ENCODE data around the gene OR1J2. TPM values are rescaled to one million over a fixed set of nuclear protein-coding genes. Genes with fewer than 3 reads are reported as not detected.

OR1J2 gene
- total RNA-seq, 1 experiment from 2014 or later = not detected

DNA sequence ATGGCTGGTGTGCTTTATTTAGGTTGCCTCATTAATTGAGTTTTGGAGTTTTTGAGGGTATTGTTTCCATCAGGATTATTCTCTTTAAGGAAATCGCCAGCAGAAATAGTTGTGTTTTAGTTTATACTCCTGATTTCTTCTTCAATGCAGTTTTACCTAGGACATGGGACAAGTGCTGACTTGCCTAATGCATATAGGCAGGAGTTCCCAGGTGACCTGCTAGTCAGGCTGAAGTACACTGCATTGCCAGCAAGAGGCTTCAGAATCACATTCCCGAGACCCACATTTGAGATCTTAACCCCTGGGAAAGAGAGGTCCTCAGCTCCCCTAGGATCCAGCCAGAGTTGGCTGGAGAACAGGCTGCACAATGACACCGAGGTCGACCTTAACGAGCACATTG is 40.8 kb downstream of the OR1J2 start:
- no peak for DNase-seq (ENCODE audit: low spot score)

DNA sequence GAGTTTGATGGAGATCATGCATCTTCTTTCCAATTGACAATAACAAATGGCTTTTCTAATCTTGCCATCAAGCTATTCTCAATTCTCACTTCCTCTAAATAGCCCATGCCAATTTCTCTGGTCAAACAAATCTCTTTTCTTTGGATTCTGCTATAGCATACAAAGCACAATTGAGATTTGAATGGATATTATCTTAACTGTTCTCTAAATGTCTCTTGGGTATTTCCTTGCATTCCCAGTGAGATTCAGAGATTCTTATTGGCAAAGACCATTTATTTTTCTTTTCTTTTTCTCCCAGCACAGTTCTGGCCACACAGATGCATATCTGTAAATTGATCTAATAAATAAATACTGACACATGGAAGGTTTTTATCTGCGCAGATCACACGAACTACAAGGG is 42.2 kb downstream of the OR1J2 start, which contains the start of gene OR1N2:
OR1N2 (plus strand) TSS at position 301 of the 400 bp plus-strand sequence. CDS start 100 bp downstream, outside the sequence.
- DNase-seq (ENCODE audit: low spot score) = no peak

Other genes with a start within 250 kb of the OR1J2 start
- gene RBM18, start 246.0 kb upstream of the OR1J2 start, total RNA-seq (2014; rRNA removed; shearing (Covaris generic)) = 9.1 and 15.7 TPM in 2 replicates
- gene MRRF, start 245.9 kb upstream of the OR1J2 start, total RNA-seq (2014; rRNA removed; shearing (Covaris generic)) = 74.0 and 77.7 TPM in 2 replicates
- 0.37 and 0.74 TPM in 2 replicates for gene PTGS1, start 139.8 kb upstream of the OR1J2 start, total RNA-seq (2014; rRNA removed; shearing (Covaris generic))
- not detected in 2 replicates for gene OR1J1, start 32.9 kb upstream of the OR1J2 start, total RNA-seq (2014; rRNA removed; shearing (Covaris generic))
- gene OR1J4, start 8.3 kb downstream of the OR1J2 start, total RNA-seq (2014; rRNA removed; shearing (Covaris generic)) = not detected in 2 replicates
- gene OR1N1, start 16.5 kb downstream of the OR1J2 start, total RNA-seq (2014; rRNA removed; shearing (Covaris generic)) = not detected in 2 replicates
- gene OR1N2, start 42.3 kb downstream of the OR1J2 start, total RNA-seq (2014; rRNA removed; shearing (Covaris generic)) = not detected in 2 replicates
- not detected in 2 replicates for gene OR1L8, start 72.6 kb downstream of the OR1J2 start, total RNA-seq (2014; rRNA removed; shearing (Covaris generic))
- gene OR1Q1, start 103.9 kb downstream of the OR1J2 start, total RNA-seq (2014; rRNA removed; shearing (Covaris generic)) = not detected in 2 replicates
- gene OR1B1, start 146.8 kb downstream of the OR1J2 start, total RNA-seq (2014; rRNA removed; shearing (Covaris generic)) = not detected in 2 replicates
- gene OR1L1, start 150.9 kb downstream of the OR1J2 start, total RNA-seq (2014; rRNA removed; shearing (Covaris generic)) = not detected in 2 replicates
- not detected in 2 replicates for gene OR1L3, start 164.3 kb downstream of the OR1J2 start, total RNA-seq (2014; rRNA removed; shearing (Covaris generic))
- not detected in 2 replicates for gene OR1L4, start 213.2 kb downstream of the OR1J2 start, total RNA-seq (2014; rRNA removed; shearing (Covaris generic))
- not detected in 2 replicates for gene OR1L6, start 231.5 kb downstream of the OR1J2 start, total RNA-seq (2014; rRNA removed; shearing (Covaris generic))